Spinal cord (tissue), 10 donors: ENCODE data around the gene ALPL. TPM values are rescaled to one million over a fixed set of nuclear protein-coding genes. Genes with fewer than 3 reads are reported as not detected.
"Not testable (repeated sequence)": the region's sequence is repeated elsewhere in the genome, so short reads cannot be mapped to it uniquely, and the experiment has no call there.

ENCODE experiments used
- DNase-seq, 6 donors: peaks; one replicate each; pipeline versions ENCODE4 v3.0.0 to v3.0.0-alpha.2; 2013 to 2015; ENCODE audit warnings: low spot score in 6 of 6, low read depth in 4 of 6
- H3K27ac ChIP-seq: one replicate; pipeline ENCODE4 v1.5.1; 2013; ENCODE audit warnings: low read depth, low read length, control low read depth
- H3K27me3 ChIP-seq: one replicate; pipeline ENCODE4 v1.6.1; 2013; ENCODE audit warnings: low read length; ENCODE audit not compliant: control insufficient read depth, insufficient read depth
- H3K36me3 ChIP-seq: one replicate; pipeline ENCODE4 v1.6.1; 2013; ENCODE audit warnings: low read length; ENCODE audit not compliant: control insufficient read depth, insufficient read depth
- H3K4me1 ChIP-seq: one replicate; pipeline ENCODE4 v1.6.1; 2013; ENCODE audit warnings: low read length; ENCODE audit not compliant: control insufficient read depth, insufficient read depth
- H3K4me3 ChIP-seq: one replicate; pipeline ENCODE4 v1.5.1; 2013; ENCODE audit warnings: low read depth, low read length, control low read depth
- H3K9me3 ChIP-seq: one replicate; pipeline ENCODE4 v1.6.1; 2013; ENCODE audit warnings: low read length; ENCODE audit not compliant: control insufficient read depth, insufficient read depth
- WGBS: methylation state at CpG from one replicate; pipeline ENCODE4 v1.1.5; 2013; ENCODE audit warnings: missing lambda C conversion rate; ENCODE audit not compliant: insufficient coverage; 5-methylcytosine and 5-hydroxymethylcytosine counted together
- polyA plus RNA-seq, 2 donors: library from polyadenylated mRNA; unstranded; fragments of 120-200 nt; gene quantifications; one replicate each; pipeline ENCODE4 v1.2.1, GENCODE V29; 2013; ENCODE audit not compliant: insufficient read length in 2 of 2
- total RNA-seq, 2 donors: library from RNA; depleted of rRNA in 1 of 2; stranded (reverse); fragments of 120-200 nt in 1 of 2; fragments of >200 nt in 1 of 2; gene quantifications; one replicate each; pipeline versions ENCODE4 v1.2.3 to v1.2.4, GENCODE V29; 2013 to 2014
- donor health status: healthy.

Gene ALPL
- total and polyA plus RNA-seq, 4 donors = 10.5 to 35.7 (median 31.8) TPM

GRCh38 chr1:21517161-21517589 is 8.0 kb downstream of the ALPL start:
- Histone ChIP-seq H3K36me3 (no peaks in the 10 kb centered on the region), H3K9me3 (no peaks in the 10 kb centered on the region), H3K27ac (no peak overlapping the region), H3K4me1 (peaks cover 11% of the 10 kb centered on the region), H3K27me3 (no peaks in the 10 kb centered on the region), H3K4me3 (no peak overlapping the region)
- DNase-seq = no peak
- 20% methylated on average over 1 of the region's 3 CpGs for whole genome bisulfite sequencing

- Histone ChIP-seq H3K36me3 (no peaks in the 10 kb centered on the region), H3K27me3 (no peaks in the 10 kb centered on the region), H3K27ac (no peak overlapping the region), H3K4me3 (no peak overlapping the region), H3K9me3 (no peaks in the 10 kb centered on the region), H3K4me1 (peaks cover 11% of the 10 kb centered on the region)
- DNase-seq = no peak
- WGBS = 96% methylated on average over 5 of the region's 13 CpGs
Measured at GRCh38 chr1:21517660-21518480, 8.6 kb downstream of the ALPL start.

GRCh38 chr1:21518774-21519455 is 9.7 kb downstream of the ALPL start:
- Histone ChIP-seq H3K36me3 (no peaks in the 10 kb centered on the region), H3K27me3 (no peaks in the 10 kb centered on the region), H3K9me3 (no peaks in the 10 kb centered on the region), H3K4me1 (peaks cover 16% of the 10 kb centered on the region), H3K4me3 (no peak overlapping the region), H3K27ac (no peak overlapping the region)
- 79% methylated on average over 16 of the region's 16 CpGs for WGBS
- no peak for DNase-seq

- WGBS = 97% methylated on average over 11 of the region's 11 CpGs
- not testable (repeated sequence) for DNase-seq, H3K4me3 ChIP-seq, H3K9me3 ChIP-seq, H3K27ac ChIP-seq, H3K27me3 ChIP-seq, H3K36me3 ChIP-seq
- H3K4me1 ChIP-seq = peaks cover 23% of the 10 kb centered on the region
Measured at GRCh38 chr1:21519486-21520070, 10.4 kb downstream of the ALPL start.

- no peak overlapping the region for H3K4me3 ChIP-seq
- DNase-seq = peak in 1 of 6 donors; percentile 13
- WGBS = 73% methylated on average over 15 of the region's 16 CpGs
- no peak overlapping the region for H3K27ac ChIP-seq
- peaks cover 38% of the 10 kb centered on the region for H3K4me1 ChIP-seq
- H3K27me3 ChIP-seq = no peaks in the 10 kb centered on the region
- no peaks in the 10 kb centered on the region for H3K36me3 ChIP-seq
- no peaks in the 10 kb centered on the region for H3K9me3 ChIP-seq
Measured at GRCh38 chr1:21520899-21521716, 11.9 kb downstream of the ALPL start.

GRCh38 chr1:21521717-21522060 is 12.5 kb downstream of the ALPL start:
- 100% methylated on average over 2 of the region's 4 CpGs for WGBS
- Histone ChIP-seq H3K27ac (no peak overlapping the region), H3K9me3 (no peaks in the 10 kb centered on the region), H3K36me3 (no peaks in the 10 kb centered on the region), H3K27me3 (no peaks in the 10 kb centered on the region), H3K4me3 (no peak overlapping the region), H3K4me1 (peaks cover 40% of the 10 kb centered on the region)
- DNase-seq = no peak

- no peak overlapping the region for H3K4me3 ChIP-seq
- H3K27me3 ChIP-seq = no peaks in the 10 kb centered on the region
- no peaks in the 10 kb centered on the region for H3K9me3 ChIP-seq
- peaks cover 40% of the 10 kb centered on the region for H3K4me1 ChIP-seq
- no peak overlapping the region for H3K27ac ChIP-seq
- DNase-seq = no peak
- no peaks in the 10 kb centered on the region for H3K36me3 ChIP-seq
- 87% methylated on average over 8 of the region's 11 CpGs for WGBS
Measured at GRCh38 chr1:21522525-21523038, 13.4 kb downstream of the ALPL start.

GRCh38 chr1:21523297-21523813 is 14.1 kb downstream of the ALPL start:
- Histone ChIP-seq H3K9me3 (no peaks in the 10 kb centered on the region), H3K27ac (no peak overlapping the region), H3K27me3 (no peaks in the 10 kb centered on the region), H3K4me3 (no peak overlapping the region), H3K4me1 (peaks cover 40% of the 10 kb centered on the region), H3K36me3 (no peaks in the 10 kb centered on the region)
- 86% methylated on average over 4 of the region's 7 CpGs for WGBS
- DNase-seq = no peak

GRCh38 chr1:21524220-21524619 is 15.0 kb downstream of the ALPL start:
- H3K4me3 ChIP-seq = no peak overlapping the region
- no peaks in the 10 kb centered on the region for H3K9me3 ChIP-seq
- no peaks in the 10 kb centered on the region for H3K27me3 ChIP-seq
- 100% methylated on average over 3 of the region's 5 CpGs for WGBS
- H3K4me1 ChIP-seq = peaks cover 40% of the 10 kb centered on the region
- DNase-seq = no peak
- peak overlapping the region; percentile 90 for H3K27ac ChIP-seq
- no peaks in the 10 kb centered on the region for H3K36me3 ChIP-seq
